Ovary (tissue), 3 donors: ENCODE data around the gene ABCA8.

Experiments used
- EP300 ChIP-seq: sonication (generic); formaldehyde crosslinking; IDR thresholded peaks from one replicate; pipeline ENCODE4 v1.6.1; 2017; ENCODE audit warnings: antibody characterized with exemption
- POLR2A ChIP-seq: fragments of 450-650 bp; IDR thresholded peaks from one replicate; pipeline ENCODE4 v1.6.1; 2017; ENCODE audit warnings: antibody characterized with exemption, mild to moderate bottlenecking, moderate library complexity
- TF ChIP-seq, protein P1 (sequence below), 3 donors: fragments of 450-650 bp in 2 of 3; fragments of 200-600 bp in 1 of 3; IDR thresholded peaks; one replicate each; pipeline versions ENCODE4 v1.5.1 to v1.8.0; 2016 to 2022; ENCODE audit warnings: antibody characterized with exemption in 3 of 3, mild to moderate bottlenecking in 1 of 3
- donor health status: DM: no; HTN: no; CAD: no.

DNA sequence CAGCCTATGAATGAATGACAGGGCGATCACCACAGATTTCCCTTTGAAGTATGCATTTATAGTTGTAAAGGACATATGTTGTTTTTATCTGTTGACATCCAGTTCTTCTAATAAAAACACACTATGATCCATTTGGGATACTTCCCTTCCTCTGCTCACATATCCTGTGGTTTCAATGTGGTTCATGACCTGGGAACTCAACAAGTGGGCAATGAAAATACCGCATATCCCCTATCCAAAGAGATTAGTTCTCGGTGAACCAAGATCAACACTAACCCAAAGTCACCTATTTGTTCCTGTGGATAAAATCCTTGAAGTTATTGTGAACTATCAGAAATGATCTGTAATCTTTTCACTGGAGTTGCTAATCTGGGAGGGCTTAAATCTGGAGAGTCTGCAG, 16.0 kb downstream of the ABCA8 start:
- TF ChIP-seq POLR2A (no peak), EP300 (no peak)
- TF ChIP-seq, protein P1, sequence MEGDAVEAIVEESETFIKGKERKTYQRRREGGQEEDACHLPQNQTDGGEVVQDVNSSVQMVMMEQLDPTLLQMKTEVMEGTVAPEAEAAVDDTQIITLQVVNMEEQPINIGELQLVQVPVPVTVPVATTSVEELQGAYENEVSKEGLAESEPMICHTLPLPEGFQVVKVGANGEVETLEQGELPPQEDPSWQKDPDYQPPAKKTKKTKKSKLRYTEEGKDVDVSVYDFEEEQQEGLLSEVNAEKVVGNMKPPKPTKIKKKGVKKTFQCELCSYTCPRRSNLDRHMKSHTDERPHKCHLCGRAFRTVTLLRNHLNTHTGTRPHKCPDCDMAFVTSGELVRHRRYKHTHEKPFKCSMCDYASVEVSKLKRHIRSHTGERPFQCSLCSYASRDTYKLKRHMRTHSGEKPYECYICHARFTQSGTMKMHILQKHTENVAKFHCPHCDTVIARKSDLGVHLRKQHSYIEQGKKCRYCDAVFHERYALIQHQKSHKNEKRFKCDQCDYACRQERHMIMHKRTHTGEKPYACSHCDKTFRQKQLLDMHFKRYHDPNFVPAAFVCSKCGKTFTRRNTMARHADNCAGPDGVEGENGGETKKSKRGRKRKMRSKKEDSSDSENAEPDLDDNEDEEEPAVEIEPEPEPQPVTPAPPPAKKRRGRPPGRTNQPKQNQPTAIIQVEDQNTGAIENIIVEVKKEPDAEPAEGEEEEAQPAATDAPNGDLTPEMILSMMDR (IDR thresholded peaks at IDR 0.05), result no peak
